Measurements from ENCODE around the gene BICDL1.

The BICDL1 gene

GRCh38 chr12:120100630-120101029, 111.6 kb downstream of the BICDL1 start:
- DNase-seq, result peak in 55 of 56 donors; percentile 4 to 91 (median 69)

- no peak for DNase-seq
Observed at GRCh38 chr12:120101182-120101581, 112.1 kb downstream of the BICDL1 start.

- no peak for DNase-seq
Observed at GRCh38 chr12:120101617-120102016, 112.6 kb downstream of the BICDL1 start.

- DNase-seq, result peak in 1 of 56 donors; percentile 3
Observed at GRCh38 chr12:120102189-120103043, 113.4 kb downstream of the BICDL1 start.

GRCh38 chr12:120103044-120103338, 114.0 kb downstream of the BICDL1 start:
- DNase-seq, result no peak

GRCh38 chr12:120103371-120103770, 114.3 kb downstream of the BICDL1 start:
- DNase-seq, result no peak

- no peak for DNase-seq
Observed at GRCh38 chr12:120106151-120106550, 117.1 kb downstream of the BICDL1 start.

GRCh38 chr12:120109570-120110267, 120.7 kb downstream of the BICDL1 start:
- DNase-seq, result no peak

- DNase-seq, result peak in 28 of 56 donors; percentile 5 to 53 (median 24)
Observed at GRCh38 chr12:120110550-120111501, 121.8 kb downstream of the BICDL1 start.

GRCh38 chr12:120115066-120115465, 126.0 kb downstream of the BICDL1 start:
- DNase-seq, result no peak

GRCh38 chr12:120115692-120116440, 126.8 kb downstream of the BICDL1 start:
- DNase-seq, result no peak

- DNase-seq, result peak in 6 of 56 donors; percentile 62 to 88 (median 86)
Observed at GRCh38 chr12:120116441-120116791, 127.4 kb downstream of the BICDL1 start, which contains the start of gene RAB35. TSS of gene RAB35 (minus strand) at chr12:120116753. CDS start at chr12:120116650, 103 bp downstream.

GRCh38 chr12:120116792-120117651, 128.0 kb downstream of the BICDL1 start:
- DNase-seq, result peak; percentile 31 to 98 (median 91)

GRCh38 chr12:120117961-120118320, 128.9 kb downstream of the BICDL1 start:
- no peak for DNase-seq

GRCh38 chr12:120118321-120119061, 129.5 kb downstream of the BICDL1 start:
- no peak for DNase-seq

GRCh38 chr12:120119271-120119973, 130.4 kb downstream of the BICDL1 start:
- DNase-seq, result no peak

- DNase-seq, result no peak
Observed at GRCh38 chr12:120121343-120121742, 132.3 kb downstream of the BICDL1 start.

- DNase-seq, result no peak
Observed at GRCh38 chr12:120121766-120122293, 132.8 kb downstream of the BICDL1 start.

Data from nucleus accumbens (tissue), 56 donors.